ENCODE data around the gene BRIP1.

The BRIP1 gene

GRCh38 chr17:61755078-61755477 is 108.2 kb downstream of the BRIP1 start:
- no peak overlapping the region for H3K4me3 ChIP-seq (ENCODE audit: low read length)
- TF ChIP-seq, protein P1, sequence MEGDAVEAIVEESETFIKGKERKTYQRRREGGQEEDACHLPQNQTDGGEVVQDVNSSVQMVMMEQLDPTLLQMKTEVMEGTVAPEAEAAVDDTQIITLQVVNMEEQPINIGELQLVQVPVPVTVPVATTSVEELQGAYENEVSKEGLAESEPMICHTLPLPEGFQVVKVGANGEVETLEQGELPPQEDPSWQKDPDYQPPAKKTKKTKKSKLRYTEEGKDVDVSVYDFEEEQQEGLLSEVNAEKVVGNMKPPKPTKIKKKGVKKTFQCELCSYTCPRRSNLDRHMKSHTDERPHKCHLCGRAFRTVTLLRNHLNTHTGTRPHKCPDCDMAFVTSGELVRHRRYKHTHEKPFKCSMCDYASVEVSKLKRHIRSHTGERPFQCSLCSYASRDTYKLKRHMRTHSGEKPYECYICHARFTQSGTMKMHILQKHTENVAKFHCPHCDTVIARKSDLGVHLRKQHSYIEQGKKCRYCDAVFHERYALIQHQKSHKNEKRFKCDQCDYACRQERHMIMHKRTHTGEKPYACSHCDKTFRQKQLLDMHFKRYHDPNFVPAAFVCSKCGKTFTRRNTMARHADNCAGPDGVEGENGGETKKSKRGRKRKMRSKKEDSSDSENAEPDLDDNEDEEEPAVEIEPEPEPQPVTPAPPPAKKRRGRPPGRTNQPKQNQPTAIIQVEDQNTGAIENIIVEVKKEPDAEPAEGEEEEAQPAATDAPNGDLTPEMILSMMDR (IDR thresholded peaks at IDR 0.05; ENCODE audit: insufficient read depth, low read depth, low read length, missing control alignments) = no peak
- no peak for DNase-seq (ENCODE audit: low read depth)

DNA sequence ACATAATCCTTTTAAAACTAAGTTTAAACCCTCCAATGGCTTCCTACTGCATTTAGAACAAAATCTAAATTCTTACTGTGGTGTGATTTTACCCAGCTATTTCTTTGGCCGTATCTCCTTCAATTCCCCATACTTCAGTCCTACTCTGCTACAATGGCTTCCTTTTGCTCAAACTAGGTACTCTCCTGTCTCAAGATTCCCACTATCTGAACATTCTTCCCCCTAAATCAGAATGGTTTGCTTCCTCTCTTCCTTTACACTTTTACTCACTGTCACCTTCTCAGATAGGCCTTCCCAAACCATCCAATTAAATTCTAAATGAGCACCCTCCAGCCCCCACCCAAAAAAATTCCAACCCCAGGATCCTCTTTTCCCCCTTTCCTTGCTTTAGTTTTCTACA is 109.2 kb downstream of the BRIP1 start:
- TF ChIP-seq, protein P1 (IDR thresholded peaks at IDR 0.05; ENCODE audit: insufficient read depth, low read depth, low read length, missing control alignments) = no peak
- no peak for DNase-seq (ENCODE audit: low read depth)
- H3K4me3 ChIP-seq (ENCODE audit: low read length) = no peak overlapping the region

DNA sequence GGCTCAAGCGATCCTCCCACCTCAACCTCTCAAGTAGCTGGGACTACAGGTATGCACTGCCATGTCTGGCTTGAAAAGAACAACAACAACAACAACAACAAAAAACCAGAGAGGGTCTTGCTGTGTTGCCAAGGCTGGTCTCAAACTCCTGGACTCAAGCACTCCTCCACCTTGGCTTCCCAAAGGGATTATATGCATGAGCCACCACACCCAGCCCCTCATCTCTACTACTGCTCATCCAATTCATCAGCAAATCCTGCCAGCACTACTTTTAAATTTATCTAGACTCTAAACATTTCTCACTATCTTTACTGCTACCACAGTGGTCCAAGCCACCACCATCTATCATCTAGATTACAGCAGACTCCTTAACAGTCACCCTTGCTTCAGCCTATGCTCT is 109.6 kb downstream of the BRIP1 start:
- TF ChIP-seq, protein P1 (IDR thresholded peaks at IDR 0.05; ENCODE audit: insufficient read depth, low read depth, low read length, missing control alignments) = no peak
- no peak overlapping the region for H3K4me3 ChIP-seq (ENCODE audit: low read length)
- DNase-seq (ENCODE audit: low read depth) = no peak

DNA sequence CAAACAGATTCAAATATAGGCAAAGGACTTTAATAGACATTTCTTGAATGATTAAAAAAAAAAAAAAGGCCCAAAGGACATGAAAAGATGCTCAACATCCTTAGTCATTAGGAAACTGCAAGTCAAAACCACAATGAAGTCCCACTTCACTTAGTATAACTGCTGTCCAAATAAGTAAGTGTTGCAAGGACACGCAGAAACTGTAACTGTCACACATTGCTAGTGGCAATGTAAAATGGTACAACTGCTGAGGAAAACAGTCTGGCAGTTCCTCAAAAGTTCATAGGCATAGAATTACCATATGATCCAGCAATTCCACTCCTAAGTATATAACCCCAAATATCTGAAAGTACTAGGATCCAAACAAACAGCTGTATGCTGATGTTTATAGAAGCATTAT is 112.7 kb downstream of the BRIP1 start:
- H3K4me3 ChIP-seq (ENCODE audit: low read length) = no peak overlapping the region
- TF ChIP-seq, protein P1 (IDR thresholded peaks at IDR 0.05; ENCODE audit: insufficient read depth, low read depth, low read length, missing control alignments) = no peak
- DNase-seq (ENCODE audit: low read depth) = no peak

GRCh38 chr17:61749823-61750404 is 113.4 kb downstream of the BRIP1 start:
- H3K4me3 ChIP-seq (ENCODE audit: low read length) = no peak overlapping the region
- DNase-seq (ENCODE audit: low read depth) = no peak
- TF ChIP-seq, protein P1 (IDR thresholded peaks at IDR 0.05; ENCODE audit: insufficient read depth, low read depth, low read length, missing control alignments) = no peak

GRCh38 chr17:61746248-61746985 is 116.9 kb downstream of the BRIP1 start:
- TF ChIP-seq, protein P1 (IDR thresholded peaks at IDR 0.05; ENCODE audit: insufficient read depth, low read depth, low read length, missing control alignments) = no peak
- no peak overlapping the region for H3K4me3 ChIP-seq (ENCODE audit: low read length)
- DNase-seq (ENCODE audit: low read depth) = no peak

DNA sequence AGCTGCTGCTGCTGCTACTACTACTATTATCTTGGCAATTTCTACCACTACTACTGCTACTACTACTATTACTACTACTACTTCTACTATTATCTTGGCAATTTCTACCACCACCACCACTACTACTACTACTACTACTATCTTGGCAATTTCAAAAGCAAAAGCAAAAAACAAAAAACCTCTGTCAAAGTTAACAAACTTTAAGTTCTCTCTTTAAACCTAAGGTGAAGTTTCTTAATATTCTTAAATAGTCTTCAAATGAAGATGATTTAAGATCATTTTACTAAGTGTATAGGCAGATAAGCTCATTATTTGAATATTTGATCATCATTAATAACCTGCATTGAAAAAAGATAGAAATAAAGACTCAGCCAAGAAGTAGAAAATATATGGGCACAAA is 118.5 kb downstream of the BRIP1 start:
- no peak for DNase-seq (ENCODE audit: low read depth)
- TF ChIP-seq, protein P1 (IDR thresholded peaks at IDR 0.05; ENCODE audit: insufficient read depth, low read depth, low read length, missing control alignments) = no peak
- H3K4me3 ChIP-seq (ENCODE audit: low read length) = no peak overlapping the region

Measured in epithelial cell of esophagus (primary cell).